BJ (cell line): ENCODE measurements around the gene CIZ1. TPM values are rescaled to one million over a fixed set of nuclear protein-coding genes. Genes with fewer than 3 reads are reported as not detected.

Source experiments
- CTCF ChIA-PET: fragments of 350-600 bp; formaldehyde crosslinking; extraction: SDS; loops from one replicate; lab custom pipeline; 2021; ENCODE audit warnings: antibody characterized with exemption, inconsistent platforms; lab: Yijun Ruan, JAX
- POLR2A ChIA-PET: fragments of 300-600 bp; sonication (Branson Sonifier 250); formaldehyde crosslinking; extraction: SDS; loops from one replicate; lab custom pipeline; 2021; ENCODE audit warnings: antibody characterized with exemption; lab: Charles Lee
- DNase-seq: peaks from one replicate; pipeline ENCODE4 v3.0.0-alpha.2; 2011; ENCODE audit warnings: low read depth
- H3K27me3 ChIP-seq: 2 replicates; pipeline ENCODE4 v1.6.0; 2011; ENCODE audit warnings: low read length; ENCODE audit not compliant: control insufficient read depth, insufficient read depth
- H3K36me3 ChIP-seq: 2 replicates; pipeline ENCODE4 v1.5.1; 2011; ENCODE audit warnings: low read length; ENCODE audit not compliant: control insufficient read depth, insufficient read depth
- H3K4me3 ChIP-seq: 2 replicates; pipeline ENCODE4 v1.5.1; 2011; ENCODE audit warnings: low read depth, mild to moderate bottlenecking, control low read depth, low read length
- polyA plus RNA-seq: library from polyadenylated mRNA; depleted of rRNA; stranded (reverse); fragments of >200 nt; gene quantifications from 2 replicates; pipeline ENCODE4 v1.2.3, GENCODE V29; 2011
- TF ChIP-seq, protein P1 (sequence below): IDR thresholded peaks from 2 replicates; pipeline ENCODE4 v1.5.1; 2011; ENCODE audit warnings: low read depth, mild to moderate bottlenecking, control low read depth, inconsistent platforms, low read length, moderate library complexity; ENCODE audit not compliant: insufficient read depth

Gene CIZ1
- polyA plus RNA-seq, 1 experiment: 36.0 TPM

DNA sequence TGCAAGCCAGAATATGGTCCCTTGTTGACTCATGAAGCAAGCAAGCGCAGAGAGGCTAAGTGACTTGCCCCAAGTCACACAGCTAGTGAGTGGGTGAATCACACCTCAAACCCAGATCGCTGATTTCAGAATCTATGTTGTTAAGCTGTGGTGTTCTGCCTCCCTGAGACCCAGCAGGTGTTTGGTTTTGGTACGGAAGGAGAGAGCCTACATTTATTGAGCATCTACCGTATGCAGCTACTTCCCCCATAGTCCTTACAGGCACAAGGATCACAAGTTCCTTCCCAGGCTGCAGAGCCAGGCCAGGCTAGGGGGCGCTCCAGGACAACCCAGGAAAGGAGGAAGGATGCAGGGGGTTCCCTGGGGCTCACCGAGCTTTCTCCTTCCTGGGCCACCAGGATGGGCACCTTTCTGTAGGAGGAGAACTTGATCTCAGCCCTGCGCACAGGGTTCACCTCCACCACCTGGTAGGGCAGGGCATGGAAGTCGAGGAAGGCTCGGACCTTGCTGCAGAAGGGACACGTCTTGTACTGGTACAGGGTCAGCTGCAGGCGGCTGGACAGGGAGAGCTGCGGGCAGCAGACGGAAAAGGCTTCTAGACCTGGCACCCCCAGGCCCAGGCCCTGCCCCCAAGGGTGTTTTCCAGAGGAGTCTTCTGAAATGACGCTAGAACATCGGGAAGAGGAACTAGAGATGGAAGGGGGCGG lies 66.3 kb downstream of the CIZ1 start:
- ChIA-PET POLR2A (no interaction called here), CTCF (interaction anchor here (0.6 to 6.1 kb wide), 18 partner anchors 8 to 646 kb away, joined by 3 to 56 read pairs (median 4); no protein-coding TSS in a partner anchor)
- Histone ChIP-seq H3K36me3 (peaks cover 13% of the 10 kb centered on the region), H3K27me3 (no peaks in the 10 kb centered on the region), H3K4me3 (no peak overlapping the region)
- TF ChIP-seq, protein P1, sequence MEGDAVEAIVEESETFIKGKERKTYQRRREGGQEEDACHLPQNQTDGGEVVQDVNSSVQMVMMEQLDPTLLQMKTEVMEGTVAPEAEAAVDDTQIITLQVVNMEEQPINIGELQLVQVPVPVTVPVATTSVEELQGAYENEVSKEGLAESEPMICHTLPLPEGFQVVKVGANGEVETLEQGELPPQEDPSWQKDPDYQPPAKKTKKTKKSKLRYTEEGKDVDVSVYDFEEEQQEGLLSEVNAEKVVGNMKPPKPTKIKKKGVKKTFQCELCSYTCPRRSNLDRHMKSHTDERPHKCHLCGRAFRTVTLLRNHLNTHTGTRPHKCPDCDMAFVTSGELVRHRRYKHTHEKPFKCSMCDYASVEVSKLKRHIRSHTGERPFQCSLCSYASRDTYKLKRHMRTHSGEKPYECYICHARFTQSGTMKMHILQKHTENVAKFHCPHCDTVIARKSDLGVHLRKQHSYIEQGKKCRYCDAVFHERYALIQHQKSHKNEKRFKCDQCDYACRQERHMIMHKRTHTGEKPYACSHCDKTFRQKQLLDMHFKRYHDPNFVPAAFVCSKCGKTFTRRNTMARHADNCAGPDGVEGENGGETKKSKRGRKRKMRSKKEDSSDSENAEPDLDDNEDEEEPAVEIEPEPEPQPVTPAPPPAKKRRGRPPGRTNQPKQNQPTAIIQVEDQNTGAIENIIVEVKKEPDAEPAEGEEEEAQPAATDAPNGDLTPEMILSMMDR: peak; percentile 73
- DNase-seq: no peak

DNA sequence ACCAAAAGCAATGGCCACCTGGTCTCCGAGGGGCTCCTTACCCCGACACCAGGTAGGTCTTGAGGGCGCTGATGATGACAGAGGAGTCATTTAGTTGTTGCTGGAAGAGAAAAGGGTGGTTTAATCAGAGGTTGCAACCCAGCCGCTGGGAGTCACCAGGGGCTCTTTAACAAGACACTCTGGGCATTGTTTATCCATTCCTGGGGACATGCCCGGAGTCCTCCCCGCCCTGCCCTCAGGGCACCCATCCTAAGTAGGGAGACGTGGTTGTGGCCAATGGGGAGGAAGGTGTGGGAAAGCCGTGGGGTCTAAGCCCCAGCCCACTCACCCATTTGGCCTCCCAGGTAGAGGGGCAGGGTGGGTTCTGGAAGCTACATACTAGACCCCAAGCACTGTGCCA lies 66.9 kb downstream of the CIZ1 start:
- no peaks in the 10 kb centered on the region for H3K27me3 ChIP-seq
- DNase-seq: no peak
- peaks cover 13% of the 10 kb centered on the region for H3K36me3 ChIP-seq
- ChIA-PET CTCF (interaction anchor here (0.6 to 6.1 kb wide), 15 partner anchors 8 to 647 kb away, joined by 3 to 56 read pairs (median 4); no protein-coding TSS in a partner anchor), POLR2A (no interaction called here)
- no peak overlapping the region for H3K4me3 ChIP-seq
- TF ChIP-seq, protein P1: no peak

DNA sequence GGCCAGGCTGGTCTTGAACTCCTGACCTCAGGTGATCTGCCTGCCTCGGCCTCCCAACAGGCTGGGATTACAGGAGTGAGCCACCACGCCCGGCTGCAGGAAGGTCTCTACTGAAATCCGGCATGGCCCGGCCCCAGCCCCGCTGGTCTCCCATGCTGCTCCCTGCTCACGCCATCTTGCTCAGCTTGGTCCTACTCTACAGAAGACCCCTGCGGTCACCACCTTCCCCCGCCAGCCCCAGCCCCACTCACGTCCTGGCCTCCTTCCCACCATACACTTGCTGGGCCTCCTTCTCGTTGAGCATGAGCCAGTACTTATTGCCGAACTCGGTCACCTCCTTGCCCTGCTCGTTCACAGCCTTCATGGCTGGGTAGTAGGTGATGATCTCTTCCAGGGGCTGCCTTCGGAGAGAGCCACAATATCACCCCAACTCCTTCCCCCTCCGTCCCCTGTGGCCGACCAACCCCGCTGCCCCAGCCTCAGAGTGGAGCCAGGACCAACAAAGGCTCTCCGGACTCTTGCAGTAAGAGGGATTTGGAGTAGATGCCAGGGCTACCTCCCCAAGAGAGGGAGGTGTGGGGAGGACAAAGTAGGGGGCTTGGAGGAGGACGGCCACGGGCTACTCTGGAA lies 67.8 kb downstream of the CIZ1 start:
- Histone ChIP-seq H3K36me3 (peaks cover 13% of the 10 kb centered on the region), H3K4me3 (no peak overlapping the region), H3K27me3 (no peaks in the 10 kb centered on the region)
- CTCF ChIA-PET: interaction anchor here (0.8 to 1.5 kb wide), 2 partner anchors 39 to 77 kb away, joined by 3 to 4 read pairs; no protein-coding TSS in a partner anchor
- TF ChIP-seq, protein P1: no peak
- no peak for DNase-seq
- POLR2A ChIA-PET: no interaction called here

DNA sequence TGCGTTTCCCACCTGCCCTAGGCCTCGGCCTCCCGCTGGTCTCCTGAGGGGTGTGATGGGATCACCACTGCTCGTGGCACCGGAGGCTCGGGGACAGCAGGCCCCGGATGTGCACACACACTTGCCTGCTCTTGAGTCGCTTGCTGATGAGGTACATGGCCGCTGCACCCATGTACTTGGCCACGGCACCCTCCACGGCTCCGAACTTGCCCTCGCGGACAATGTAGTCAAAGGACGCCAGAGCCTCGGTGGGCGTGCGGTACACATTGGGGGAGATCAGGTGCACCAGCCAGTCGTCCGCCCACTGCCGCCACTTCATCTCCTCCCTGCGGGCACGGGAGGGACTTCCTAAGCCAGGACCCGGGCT lies 68.6 kb downstream of the CIZ1 start:
- Histone ChIP-seq H3K4me3 (no peak overlapping the region), H3K27me3 (no peaks in the 10 kb centered on the region), H3K36me3 (peaks cover 13% of the 10 kb centered on the region)
- POLR2A ChIA-PET: no interaction called here
- DNase-seq: no peak
- TF ChIP-seq, protein P1: no peak
- CTCF ChIA-PET: interaction anchor here (0.6 kb wide), 1 partner anchor 950 kb away, joined by 3 read pairs; no protein-coding TSS in a partner anchor
